Measurements from ENCODE around the gene LMO1. TPM values are rescaled to one million over a fixed set of nuclear protein-coding genes. Genes with fewer than 3 reads are reported as not detected.

Gene LMO1
- total RNA-seq, 4 donors from 2014 or later: not detected

GRCh38 chr11:8257003-8257664, 6.5 kb downstream of the LMO1 start:
- H3K9me3 ChIP-seq: no peaks in the 10 kb centered on the region
- no peak for TF ChIP-seq CTCF (IDR thresholded peaks at IDR 0.05)
- no peak for TF ChIP-seq EP300 (IDR thresholded peaks at IDR 0.05)
- TF ChIP-seq POLR2A (IDR thresholded peaks at IDR 0.05): no peak
- no peaks in the 10 kb centered on the region for H3K36me3 ChIP-seq
- 67 to 84% methylated on average over 4 of the region's 4 CpGs for WGBS, 2 donors
- peaks cover 0 to under 1% (median 0%) of the 10 kb centered on the region in 4 donors for H3K4me1 ChIP-seq
- no peak overlapping the region for H3K4me3 ChIP-seq
- DNase-seq (ENCODE audit: low spot score in 2 of 2): no peak
- H3K27me3 ChIP-seq: peaks cover 0 to 14% of the 10 kb centered on the region in 2 donors
- no peak overlapping the region for H3K27ac ChIP-seq

GRCh38 chr11:8256271-8257002, 7.2 kb downstream of the LMO1 start:
- DNase-seq (ENCODE audit: low spot score in 2 of 2): no peak
- H3K4me1 ChIP-seq: no peaks in the 10 kb centered on the region
- H3K27me3 ChIP-seq: peaks cover 0 to 7% of the 10 kb centered on the region in 2 donors
- 75 to 85% methylated on average over 5 of the region's 5 CpGs for WGBS, 2 donors
- no peaks in the 10 kb centered on the region for H3K36me3 ChIP-seq
- no peak overlapping the region for H3K27ac ChIP-seq
- TF ChIP-seq EP300 (IDR thresholded peaks at IDR 0.05) (no peak), POLR2A (IDR thresholded peaks at IDR 0.05) (no peak), CTCF (IDR thresholded peaks at IDR 0.05) (no peak)
- no peaks in the 10 kb centered on the region for H3K9me3 ChIP-seq
- no peak overlapping the region for H3K4me3 ChIP-seq

- no peak for TF ChIP-seq EP300 (IDR thresholded peaks at IDR 0.05)
- no peak for TF ChIP-seq POLR2A (IDR thresholded peaks at IDR 0.05)
- no peak for TF ChIP-seq CTCF (IDR thresholded peaks at IDR 0.05)
- Histone ChIP-seq H3K27me3 (no peaks in the 10 kb centered on the region), H3K9me3 (no peaks in the 10 kb centered on the region), H3K4me3 (no peak overlapping the region), H3K36me3 (no peaks in the 10 kb centered on the region), H3K27ac (no peak overlapping the region), H3K4me1 (no peaks in the 10 kb centered on the region)
- DNase-seq (ENCODE audit: low spot score in 2 of 2): no peak
- WGBS, 2 donors: 79 to 91% methylated on average over 12 of the region's 12 CpGs
Observed at GRCh38 chr11:8253566-8253965, 10.1 kb downstream of the LMO1 start.

- 72 to 81% methylated on average over 5 of the region's 5 CpGs for WGBS, 2 donors
- no peak for DNase-seq (ENCODE audit: low spot score in 2 of 2)
Observed at GRCh38 chr11:8252946-8253345, 10.7 kb downstream of the LMO1 start.

More at GRCh38 chr11:8252946-8253345, 10.7 kb downstream of the LMO1 start:
- Histone ChIP-seq H3K27ac (no peak overlapping the region), H3K4me3 (no peak overlapping the region), H3K9me3 (no peaks in the 10 kb centered on the region), H3K36me3 (no peaks in the 10 kb centered on the region), H3K4me1 (no peaks in the 10 kb centered on the region), H3K27me3 (no peaks in the 10 kb centered on the region)
- TF ChIP-seq CTCF (IDR thresholded peaks at IDR 0.05): no peak
- no peak for TF ChIP-seq POLR2A (IDR thresholded peaks at IDR 0.05)
- no peak for TF ChIP-seq EP300 (IDR thresholded peaks at IDR 0.05)
